Stromal cell of bone marrow (primary cell): ENCODE measurements around the gene STAT3.
"Not testable (repeated sequence)": the region's sequence is repeated elsewhere in the genome, so short reads cannot be mapped to it uniquely, and the experiment has no call there.

ENCODE experiments used
- DNase-seq: peaks from one replicate; pipeline ENCODE4 v3.0.0-alpha.2; 2012; ENCODE audit warnings: low read depth

Gene STAT3

DNA sequence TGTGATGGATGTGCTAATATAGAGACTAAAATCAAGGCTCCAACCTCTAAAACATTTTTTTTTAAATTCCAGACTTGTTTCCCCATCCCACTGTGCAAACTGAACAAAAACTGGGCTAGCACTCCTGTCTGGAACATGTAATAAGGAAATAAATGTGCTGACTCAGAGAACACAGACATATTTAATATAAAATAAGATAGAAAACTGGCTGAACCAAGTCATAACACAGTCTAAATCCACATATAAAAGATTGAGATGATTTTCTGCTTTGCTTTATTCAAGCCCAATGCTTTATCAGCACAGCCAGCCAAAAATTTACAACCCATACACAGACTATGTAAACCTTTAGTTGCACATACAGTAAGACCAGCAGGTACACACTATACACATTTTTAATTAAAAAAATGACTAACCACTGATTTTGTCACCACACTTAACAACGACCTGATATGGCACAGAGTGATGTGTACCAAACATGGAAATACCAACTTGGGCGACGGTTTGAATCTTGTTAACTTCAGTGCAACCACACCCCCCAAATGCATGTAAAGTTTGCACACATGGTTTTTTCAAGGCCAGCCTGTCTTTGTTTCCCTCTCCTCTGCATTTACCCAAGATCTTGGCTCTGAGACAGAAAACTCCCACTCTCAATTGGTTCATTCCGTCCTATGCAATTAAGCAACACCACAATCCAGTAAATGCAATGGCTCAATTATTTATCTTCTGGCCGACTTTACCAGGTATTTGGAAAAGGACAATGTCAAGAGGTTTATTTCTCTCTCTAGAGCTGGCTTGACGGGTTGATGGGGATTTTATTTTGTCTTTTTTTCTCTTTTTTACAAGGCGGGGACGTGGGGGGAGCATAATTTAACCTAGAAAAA lies 1.2 kb downstream of the STAT3 start:
- DNase-seq = no peak

DNA sequence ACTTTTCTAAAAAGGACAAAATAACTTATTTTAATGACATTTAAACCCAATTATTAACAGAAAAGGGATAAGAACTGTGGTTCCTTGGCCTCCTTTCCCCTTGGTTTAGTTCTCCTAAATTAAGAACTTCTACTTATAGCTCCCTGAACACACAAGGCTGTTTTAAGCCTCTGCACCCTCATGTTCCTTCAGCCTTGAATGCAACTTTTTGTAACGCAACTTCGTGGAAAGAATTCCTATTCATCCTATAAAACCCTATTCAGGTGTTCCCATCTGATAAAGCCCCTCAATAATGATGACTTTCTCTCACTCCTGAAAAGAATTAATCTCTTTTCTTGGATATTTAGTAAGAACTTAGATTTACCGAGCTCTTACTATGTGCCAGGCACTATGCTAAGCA lies 6.3 kb downstream of the STAT3 start:
- DNase-seq = no peak

DNA sequence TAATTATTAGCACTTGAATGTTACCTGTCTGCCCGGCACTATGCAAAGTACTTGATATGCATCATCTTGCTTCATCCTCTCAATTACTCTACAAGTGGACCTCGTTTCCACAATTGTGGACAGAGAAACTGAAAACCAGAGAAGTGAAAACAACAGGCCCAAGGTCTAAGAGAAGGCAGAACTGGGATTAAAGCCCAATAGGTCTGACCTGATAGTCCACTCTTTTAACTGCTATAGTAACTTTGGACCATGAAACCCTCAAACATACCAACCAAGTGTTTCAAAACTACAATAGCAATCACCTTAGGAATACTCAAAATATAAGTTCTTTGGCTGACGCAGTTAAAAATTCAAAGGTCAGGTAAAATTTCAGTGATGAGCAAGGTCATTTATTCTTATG lies 7.3 kb downstream of the STAT3 start:
- no peak for DNase-seq

DNA sequence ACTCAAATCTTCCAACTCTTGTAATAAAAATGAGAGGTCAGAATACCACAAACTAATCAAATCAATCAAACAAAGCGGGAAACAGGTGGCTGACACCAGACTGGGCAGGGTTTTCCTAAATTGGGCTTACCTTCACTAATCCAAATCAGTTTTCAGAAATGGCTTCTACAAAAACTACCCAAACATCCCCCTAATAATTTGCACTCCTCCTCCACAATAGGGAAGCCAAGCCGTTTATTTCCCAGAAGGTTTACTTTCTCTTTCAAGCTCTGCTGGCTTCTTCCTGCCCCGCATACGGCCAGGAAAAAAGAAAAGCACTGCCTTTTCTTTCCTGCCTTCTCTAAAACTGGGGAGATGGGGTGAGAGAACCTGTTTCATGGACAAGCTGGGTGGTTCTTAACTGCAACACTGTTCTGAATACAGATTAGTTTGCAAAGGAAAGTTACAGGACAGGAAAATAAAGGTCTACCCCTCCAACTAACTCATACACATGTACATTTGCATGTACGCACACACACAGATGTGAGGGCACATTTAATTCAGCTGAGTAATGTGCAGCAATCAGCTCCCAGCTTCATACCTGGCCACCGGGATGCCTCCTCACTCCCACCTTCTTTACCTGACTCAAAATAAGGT lies 9.2 kb downstream of the STAT3 start:
- DNase-seq = no peak

DNA sequence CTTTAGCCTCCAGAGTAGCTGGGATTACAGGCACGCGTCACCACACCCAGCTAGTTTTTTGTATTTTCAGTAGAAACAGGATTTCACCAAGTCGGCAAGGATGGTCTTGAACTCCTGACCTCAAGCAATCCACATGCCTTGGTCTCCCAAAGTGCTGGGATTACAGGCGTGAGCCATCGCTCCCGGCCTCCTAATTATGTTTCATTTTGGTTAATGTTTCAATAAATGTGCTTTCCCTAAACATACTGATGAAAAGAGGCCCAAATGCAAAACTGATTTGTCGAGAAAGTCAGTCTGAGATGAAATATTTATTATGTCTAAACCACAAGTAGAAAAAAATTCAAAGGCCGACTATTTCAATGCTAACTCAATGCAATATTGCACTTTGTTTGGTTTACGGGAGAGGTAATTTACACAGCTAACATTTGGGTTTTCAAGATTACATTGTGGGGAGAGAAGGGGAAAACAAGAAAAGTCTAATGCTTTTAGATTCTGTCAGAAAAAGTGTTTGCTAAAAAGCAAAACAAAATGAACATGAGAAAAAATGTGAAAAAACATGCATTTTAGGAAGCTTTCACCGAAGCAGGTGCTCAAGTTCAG lies 9.8 kb downstream of the STAT3 start:
- no peak for DNase-seq

DNA sequence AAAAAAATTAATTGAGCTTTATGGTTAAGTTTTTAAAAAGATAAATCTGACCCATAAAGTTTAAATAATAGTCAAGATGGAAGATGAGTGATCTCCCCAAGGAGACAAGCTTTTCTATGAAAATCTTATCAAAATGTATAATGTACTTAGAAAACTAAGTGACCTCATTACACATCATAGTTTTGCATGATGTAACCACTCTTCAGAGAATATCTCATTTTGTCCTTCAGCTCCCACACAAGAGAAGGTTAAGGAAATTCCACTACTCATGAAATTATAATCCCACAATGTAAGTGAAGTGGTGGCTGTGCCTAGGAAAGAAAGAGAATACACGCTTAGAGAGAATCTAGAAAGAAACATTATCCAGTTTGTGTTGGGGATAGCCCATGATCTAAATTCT lies 14.3 kb downstream of the STAT3 start:
- DNase-seq = no peak

DNA sequence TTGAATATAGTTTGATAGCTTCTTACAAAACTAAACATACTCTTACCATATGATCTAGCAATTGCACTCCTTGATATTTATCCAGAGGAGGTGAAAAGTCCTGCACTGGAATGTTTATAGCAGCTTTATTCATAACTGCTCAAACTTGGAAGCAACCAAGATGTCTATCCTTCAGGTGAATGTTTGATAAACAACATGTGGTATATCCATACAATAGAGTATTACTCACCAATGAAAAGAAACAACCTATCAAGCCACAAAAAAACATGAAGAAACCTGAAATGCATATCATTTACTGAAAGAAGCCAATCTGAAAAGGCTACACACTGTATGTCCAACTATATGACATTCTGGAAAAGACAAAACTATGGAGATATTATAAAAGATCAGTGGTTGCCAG lies 16.1 kb downstream of the STAT3 start:
- no peak for DNase-seq

DNA sequence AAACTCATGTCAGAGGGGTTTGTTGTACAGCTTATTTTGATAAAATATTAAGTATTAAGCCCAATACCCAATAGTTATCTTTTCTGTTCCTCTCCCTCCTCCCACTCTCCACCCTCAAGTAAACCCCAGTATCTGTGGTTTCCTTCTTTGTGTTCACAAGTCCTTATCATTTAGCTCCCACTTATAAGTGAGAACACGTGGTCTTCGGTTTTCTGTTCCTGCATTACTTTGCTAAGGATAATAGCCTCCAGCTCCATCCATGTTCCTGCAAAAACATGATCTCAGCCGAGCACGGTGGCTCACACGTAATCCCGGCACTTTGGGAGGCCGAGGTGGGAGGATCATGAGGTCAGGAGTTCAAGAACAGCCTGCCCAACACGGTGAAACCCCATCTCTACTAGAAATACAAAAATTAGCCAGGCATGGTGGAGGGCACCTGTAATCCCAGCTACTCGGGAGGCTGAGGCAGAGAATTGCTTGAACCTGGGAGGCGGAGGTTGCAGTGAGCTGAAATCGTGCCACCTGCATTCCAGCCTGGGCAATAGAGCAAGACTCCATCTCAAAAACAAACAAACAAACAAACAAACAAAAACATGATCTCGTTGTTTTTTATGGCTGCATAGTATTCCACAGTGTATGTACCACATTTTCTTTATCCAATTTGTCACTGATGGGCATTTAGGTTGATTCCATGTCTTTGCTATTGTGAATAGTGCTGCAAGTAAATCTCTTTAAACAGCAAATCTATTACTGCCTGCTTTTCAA lies 19.3 kb downstream of the STAT3 start:
- not testable (repeated sequence) for DNase-seq

DNA sequence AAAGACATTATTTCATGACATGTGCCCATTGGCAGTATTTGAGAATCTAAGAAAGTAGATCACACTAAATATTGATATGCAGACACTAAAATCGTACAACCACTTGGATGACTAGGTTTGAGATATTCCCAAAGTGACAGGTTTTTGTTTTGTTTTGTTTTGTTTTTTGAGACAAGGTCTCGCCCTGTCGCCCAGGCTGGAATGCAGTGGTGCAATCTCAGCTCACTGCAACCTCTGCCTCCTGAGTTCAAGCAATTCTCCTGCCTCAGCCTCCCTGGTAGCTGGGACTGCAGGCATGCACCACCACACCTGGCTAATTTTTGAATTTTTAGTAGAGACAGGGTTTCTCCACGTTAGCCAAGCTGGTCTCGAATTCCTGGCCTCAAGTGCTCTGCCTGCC lies 19.9 kb downstream of the STAT3 start:
- DNase-seq = not testable (repeated sequence)

DNA sequence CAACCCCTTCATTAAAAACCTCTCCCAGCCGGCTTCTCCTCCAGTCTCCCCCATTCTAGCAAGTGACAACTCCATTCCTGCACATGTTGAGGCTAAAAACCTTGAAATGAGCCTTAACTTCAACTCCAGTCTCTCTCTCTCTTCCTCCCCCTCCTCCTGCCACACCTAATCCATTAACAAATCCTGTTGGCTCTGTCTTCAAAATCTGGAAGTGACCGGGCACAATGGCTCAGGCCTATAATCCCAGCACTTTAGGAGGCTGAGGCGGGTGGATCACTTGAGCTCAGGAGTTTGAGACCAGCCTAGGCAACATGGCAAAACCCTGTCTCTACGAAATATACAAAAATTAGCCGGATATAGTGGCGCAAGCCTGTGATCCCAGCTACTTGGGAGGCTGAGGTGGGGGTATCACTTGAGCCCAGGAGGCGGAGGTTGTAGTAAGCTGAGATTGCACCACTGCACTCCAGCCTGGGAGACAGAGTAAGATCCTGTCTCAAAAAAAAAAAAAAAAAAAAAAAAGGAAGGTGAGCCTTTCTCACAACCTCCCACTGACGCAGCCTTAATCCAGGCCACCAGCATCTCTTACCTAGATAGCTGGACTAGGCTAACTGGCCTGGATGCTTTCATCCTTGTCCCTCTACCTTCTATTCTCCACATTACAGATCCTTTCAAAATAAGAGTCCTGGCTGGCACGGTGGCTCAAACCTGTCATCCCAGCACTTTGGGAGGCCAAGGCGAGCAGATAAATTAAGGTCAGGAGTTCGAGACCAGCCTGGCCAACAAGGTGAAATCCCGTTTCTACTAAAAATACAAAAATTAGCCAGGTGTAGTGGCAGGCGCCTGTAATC lies 21.8 kb downstream of the STAT3 start:
- not testable (repeated sequence) for DNase-seq

DNA sequence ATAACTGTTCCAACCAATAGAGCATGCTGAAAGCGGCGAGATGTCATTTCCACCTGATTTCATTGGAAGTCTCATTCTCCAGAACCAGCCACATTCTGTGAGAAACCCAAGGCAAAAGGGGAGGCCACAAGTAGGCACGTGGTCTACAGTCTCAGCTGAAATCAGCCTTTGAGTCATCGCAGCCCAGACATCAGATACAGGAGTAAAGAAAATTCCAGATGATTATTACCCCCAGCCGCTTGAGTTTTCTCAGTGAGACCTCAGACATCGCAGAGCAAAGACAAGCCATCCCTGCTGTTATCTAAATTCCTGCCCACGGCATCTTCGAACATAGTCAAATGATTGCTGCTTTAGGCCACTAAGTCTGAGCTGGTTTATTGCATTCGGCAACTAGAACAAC lies 23.1 kb downstream of the STAT3 start:
- peak; percentile 68 for DNase-seq

DNA sequence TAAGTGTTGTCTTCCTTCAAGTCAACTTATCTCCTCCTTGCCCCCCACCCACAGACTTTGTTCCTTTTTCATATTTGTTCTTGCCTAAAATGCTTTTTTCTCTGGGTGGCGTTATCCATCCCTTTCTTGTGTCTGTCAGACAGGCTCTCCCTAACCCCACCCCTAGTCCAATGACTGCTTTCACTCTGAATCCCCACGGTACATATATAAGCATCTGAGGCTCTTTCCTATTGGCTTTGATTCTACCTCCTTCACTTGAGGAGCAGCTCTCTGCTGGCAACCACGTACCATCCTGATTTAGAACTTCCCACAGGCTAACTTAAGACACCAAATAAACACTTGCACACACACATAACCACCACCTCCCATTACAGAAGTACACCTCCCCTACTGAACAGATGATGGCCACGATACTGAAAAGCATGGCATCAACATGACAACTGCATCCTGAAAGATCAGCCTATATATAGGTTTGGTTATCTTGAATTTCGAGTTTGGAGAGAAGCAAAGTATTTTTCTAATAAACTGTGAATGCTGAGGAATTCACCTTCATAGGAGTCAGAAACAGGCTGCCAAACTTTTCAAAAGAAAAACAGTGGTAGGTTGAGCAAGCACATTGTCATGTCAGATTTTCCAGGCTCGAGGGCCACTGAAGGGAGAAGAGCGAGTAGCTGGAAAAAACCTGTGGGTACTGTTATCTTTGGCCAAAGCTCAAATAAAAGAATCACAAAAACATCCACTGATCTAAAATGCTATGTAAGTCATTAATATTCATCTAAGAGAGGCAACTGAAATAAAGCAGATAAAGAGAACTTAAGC lies 24.3 kb downstream of the STAT3 start:
- peak; percentile 77 for DNase-seq

DNA sequence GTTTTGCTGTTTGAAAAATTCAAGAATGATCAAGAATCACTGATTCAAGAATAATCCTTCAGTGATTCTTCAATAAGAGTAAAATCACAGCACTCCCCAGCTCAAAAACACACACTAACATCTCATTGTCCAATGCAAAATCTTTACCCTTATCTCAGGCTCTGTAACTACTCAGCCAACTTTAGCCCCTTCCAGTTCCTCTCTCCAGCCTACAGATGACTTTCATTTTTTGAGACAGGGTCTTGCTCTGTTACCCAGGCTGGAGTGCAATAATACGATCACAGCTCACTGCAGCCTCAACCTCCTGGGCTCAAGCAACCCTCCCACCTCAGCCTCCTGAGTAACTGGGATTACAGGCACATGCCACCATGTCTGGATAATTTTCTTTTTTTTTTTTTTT lies 25.0 kb downstream of the STAT3 start:
- no peak for DNase-seq

DNA sequence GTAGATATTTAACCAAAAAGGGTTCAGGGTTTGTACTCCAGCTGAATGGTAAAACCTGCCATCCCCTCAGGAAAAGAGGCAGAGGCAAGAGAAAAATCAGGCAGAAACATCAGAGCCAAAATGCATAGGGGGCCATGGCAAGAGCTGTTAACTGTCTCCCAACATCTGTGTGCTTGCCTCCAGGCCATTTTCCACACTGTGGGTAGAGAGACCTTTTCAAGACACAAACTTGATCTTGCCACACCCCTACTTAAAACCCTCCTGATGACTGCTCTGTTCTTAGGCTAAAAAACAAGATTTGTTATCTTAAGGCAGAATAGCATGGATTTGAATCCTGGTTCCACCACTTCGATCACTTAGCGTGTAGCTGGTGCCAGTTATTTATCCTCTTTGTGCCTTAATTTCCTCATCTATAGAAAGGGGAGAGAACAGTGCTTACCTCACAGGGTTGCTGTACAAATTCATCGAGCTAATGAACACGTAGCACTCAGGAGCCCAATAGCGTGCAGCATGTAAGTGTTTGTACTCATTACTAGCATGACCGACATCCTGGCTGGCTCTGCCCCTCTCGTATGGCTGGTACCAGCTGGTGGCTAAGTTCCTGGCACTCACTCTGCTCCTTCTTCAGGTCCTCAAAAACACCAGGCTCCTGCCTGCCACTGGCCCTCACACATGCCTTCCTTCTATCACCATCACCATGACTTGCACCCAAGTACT lies 25.8 kb downstream of the STAT3 start:
- no peak for DNase-seq

DNA sequence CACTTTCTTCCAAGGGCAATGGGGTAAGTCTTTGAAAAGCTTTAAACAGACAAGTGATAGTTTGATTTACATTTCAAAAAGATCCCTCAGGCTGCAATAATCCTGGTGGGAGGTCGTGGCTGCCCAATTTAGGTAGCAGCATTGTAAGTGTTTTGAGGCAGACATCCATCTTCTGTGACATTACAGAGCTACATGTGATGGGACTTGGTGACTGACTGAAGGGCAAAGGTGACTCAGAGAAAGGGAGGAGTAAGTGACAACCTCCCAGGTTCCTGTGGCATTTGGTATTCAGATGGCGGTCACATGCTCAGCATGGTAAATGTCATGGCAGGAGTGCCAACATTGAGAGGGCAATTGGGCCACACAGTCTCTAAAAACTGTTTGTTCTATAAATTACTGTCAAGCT lies 26.5 kb downstream of the STAT3 start:
- no peak for DNase-seq

DNA sequence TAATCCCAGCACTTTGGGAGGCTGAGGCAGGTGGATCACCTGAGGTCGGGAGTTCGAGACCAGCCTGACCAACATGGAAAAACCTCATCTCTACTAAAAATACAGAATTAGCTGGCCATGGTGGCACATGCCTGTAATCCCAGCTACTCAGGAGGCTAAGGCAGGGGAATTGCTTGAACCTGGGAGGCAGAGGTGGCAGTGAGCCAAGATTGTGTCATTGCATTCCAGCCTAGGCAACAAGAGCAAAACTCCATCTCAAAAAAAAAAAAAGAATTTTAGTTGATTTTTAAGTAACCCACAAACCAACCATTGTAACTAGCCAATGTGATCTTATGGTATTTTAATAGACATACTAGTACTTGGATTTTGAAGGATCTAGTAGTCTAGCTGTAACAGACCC lies 27.9 kb downstream of the STAT3 start:
- DNase-seq = not testable (repeated sequence)

DNA sequence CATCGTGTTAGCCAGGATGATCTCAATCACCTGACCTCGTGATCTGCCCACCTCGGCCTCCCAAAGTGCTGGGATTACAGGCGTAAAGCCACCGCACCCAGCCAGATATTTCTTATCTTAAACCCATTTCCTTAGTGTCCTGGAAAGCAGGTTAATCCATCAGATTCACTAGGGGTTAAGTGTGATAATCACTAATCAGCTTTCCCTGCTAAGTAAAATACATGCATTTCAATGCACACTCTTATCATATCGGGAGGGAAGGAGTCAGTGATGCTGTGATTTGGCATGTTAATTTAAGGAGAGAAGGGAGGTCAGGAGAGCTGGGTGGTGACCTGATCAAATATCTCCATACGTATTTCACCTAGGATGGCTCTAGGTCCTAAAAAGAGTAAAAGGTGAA lies 29.1 kb downstream of the STAT3 start:
- no peak for DNase-seq

DNA sequence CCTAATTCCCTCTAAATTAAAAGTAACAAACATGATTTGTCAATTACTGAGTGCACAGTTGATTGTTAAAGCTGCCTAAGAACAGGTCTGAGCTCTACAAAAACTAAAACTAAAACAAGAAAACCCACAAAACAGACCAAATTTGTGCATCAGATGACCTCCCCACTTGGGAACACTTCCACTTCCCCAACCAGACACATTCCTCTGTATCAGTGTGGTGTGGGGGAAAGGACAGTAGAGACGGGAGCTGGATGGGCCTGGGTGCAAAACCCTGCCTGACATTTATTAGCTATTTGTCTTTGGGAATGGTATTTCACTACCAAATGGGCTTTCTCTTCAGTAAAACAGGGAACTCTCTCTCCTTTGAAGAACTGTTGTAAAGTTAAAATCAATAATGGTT lies 29.8 kb downstream of the STAT3 start:
- DNase-seq = no peak

DNA sequence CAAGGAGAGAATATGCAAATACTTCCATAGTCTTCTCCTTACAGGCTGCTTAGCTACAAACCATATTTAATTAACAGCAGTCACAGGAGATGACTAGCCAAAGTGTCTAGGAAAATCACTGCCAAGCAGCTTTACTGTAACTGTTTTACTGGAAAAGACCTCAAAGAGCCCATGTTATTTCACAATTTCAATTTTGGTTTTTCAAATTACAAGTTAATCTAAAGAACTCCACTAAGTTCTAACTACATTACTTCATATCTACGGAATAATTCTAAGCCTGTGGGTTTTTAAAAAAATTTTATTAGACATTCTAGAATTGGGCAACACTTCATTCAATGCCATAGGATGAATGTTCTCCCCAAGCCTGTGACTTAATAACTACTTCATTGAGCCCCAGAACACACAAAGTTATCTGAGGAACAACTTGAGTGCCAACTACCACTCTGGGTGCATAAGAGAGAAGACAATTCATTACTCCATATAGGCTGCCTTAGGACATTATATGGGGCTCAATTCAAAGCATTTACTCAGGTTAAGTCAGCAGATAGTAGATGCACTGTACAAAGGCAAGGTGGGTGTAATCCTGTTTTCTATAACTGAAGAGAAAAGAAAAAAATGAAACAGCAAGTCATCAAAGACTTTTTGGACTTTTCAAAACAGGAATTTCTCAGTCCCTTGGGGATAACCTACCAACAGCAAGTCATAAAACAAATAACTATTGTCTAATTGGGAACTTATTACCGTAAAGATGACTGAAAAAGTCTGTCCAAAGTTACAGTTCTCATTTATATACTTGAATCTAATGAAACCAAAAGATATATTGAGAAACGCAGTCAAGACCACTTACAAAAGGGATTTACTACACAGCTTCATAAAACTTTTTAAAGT lies 33.0 kb downstream of the STAT3 start:
- DNase-seq = peak; percentile 78
